Measurements from ENCODE around the gene SPOCK1. TPM values are rescaled to one million over a fixed set of nuclear protein-coding genes. Genes with fewer than 3 reads are reported as not detected.

The SPOCK1 gene
- total RNA-seq, 1 experiment from 2014 or later: 23.9 TPM

DNA sequence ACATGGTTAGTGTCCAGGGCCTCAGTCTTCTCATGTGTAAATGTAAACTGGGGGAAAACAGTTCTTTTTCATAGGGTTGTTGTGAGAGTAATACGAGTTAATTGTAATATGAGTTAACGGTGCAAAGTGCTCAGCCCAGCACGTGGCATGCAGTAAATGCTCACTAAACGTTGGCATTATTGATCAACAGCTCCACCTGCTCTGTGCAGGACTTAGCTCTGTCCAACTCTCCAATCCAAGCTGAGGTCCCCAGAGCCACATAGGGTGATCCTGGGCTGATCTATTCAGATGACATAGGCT is 28.3 kb downstream of the SPOCK1 start:
- Histone ChIP-seq H3K79me2 (ENCODE audit: low read depth) (no peaks in the 10 kb centered on the region), H3K9me2 (ENCODE audit: insufficient read depth) (no peaks in the 10 kb centered on the region), H3K4me2 (0 out of 2 replicates have a peak overlapping the region, but pooled peaks have one; percentile 4), H3K27ac (no peak overlapping the region), H3K36me3 (ENCODE audit: low read depth) (no peaks in the 10 kb centered on the region), H3F3A (ENCODE audit: insufficient read depth, low read depth) (peaks cover 6% of the 10 kb centered on the region), H3K4me3 (no peak overlapping the region), H3K9me3 (ENCODE audit: insufficient read depth, low read depth) (no peaks in the 10 kb centered on the region), H4K20me1 (ENCODE audit: insufficient read depth) (no peaks in the 10 kb centered on the region), H3K4me1 (replicated peaks; ENCODE audit: insufficient read depth) (peaks cover 16% of the 10 kb centered on the region), H3K27me3 (ENCODE audit: insufficient read depth, low read depth) (no peaks in the 10 kb centered on the region), H2AFZ (no peak overlapping the region)
- intact Hi-C loops (cut with micrococcal nuclease; ENCODE audit: unreplicated experiment): no loop called here
- ChIA-PET POLR2A (ENCODE audit: unreplicated experiment) (no interaction called here), CTCF (no interaction called here)
- DNase-seq: no peak
- no TSS peak for BruUV-seq (replicated peaks)
- TF ChIP-seq, protein P1, sequence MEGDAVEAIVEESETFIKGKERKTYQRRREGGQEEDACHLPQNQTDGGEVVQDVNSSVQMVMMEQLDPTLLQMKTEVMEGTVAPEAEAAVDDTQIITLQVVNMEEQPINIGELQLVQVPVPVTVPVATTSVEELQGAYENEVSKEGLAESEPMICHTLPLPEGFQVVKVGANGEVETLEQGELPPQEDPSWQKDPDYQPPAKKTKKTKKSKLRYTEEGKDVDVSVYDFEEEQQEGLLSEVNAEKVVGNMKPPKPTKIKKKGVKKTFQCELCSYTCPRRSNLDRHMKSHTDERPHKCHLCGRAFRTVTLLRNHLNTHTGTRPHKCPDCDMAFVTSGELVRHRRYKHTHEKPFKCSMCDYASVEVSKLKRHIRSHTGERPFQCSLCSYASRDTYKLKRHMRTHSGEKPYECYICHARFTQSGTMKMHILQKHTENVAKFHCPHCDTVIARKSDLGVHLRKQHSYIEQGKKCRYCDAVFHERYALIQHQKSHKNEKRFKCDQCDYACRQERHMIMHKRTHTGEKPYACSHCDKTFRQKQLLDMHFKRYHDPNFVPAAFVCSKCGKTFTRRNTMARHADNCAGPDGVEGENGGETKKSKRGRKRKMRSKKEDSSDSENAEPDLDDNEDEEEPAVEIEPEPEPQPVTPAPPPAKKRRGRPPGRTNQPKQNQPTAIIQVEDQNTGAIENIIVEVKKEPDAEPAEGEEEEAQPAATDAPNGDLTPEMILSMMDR (conservative IDR thresholded peaks at IDR 0.05): no peak
- TF ChIP-seq EZH2 (IDR thresholded peaks at IDR 0.05; ENCODE audit: low read depth): no peak

DNA sequence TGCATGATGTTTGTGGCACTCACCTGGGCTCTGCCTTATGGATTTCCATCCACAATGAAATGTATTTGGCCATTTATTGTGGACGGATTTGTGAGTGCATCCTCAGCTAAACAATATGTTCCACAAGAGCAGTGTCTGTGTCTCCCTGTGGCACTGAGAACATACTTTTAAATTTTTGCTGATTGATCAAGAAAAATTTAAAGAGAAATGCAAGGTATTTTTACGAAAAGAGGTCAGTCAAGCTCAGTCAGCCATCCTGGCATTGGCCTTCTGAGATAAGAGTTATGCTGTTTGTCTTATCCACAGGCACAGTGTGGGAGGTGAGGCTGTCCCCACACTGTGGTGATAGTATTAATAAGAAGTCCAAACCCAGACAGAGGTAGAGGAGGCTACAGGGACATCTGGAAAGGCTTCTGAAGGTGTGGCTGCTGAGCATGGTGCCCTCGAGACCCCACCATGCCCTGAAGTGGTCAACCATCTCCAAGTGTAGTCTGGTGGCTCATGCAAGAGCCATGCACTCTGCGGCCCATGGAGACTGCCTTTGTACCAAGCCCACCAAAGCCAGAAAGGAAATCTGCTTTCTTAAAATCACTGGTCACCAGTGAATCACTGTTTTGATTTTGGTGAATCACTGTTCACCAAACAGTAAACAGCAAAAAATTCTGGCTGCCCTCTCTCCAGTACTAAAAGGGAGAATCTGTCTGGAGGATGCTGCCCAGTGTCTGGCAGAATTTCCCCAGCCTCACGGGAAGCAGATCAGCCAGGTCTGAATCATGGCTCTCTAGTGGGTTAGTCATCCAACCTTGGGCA is 28.8 kb downstream of the SPOCK1 start:
- no peaks in the 10 kb centered on the region for H3K9me3 ChIP-seq (ENCODE audit: insufficient read depth, low read depth)
- TF ChIP-seq, protein P1 (conservative IDR thresholded peaks at IDR 0.05): no peak
- no peak for TF ChIP-seq EZH2 (IDR thresholded peaks at IDR 0.05; ENCODE audit: low read depth)
- H3K4me2 ChIP-seq: peak overlapping the region; percentile 4; the same call in 1 of the 2 replicates
- no peaks in the 10 kb centered on the region for H3K79me2 ChIP-seq (ENCODE audit: low read depth)
- ChIA-PET CTCF (no interaction called here), POLR2A (ENCODE audit: unreplicated experiment) (no interaction called here)
- H3K36me3 ChIP-seq (ENCODE audit: low read depth): no peaks in the 10 kb centered on the region
- H3K27me3 ChIP-seq (ENCODE audit: insufficient read depth, low read depth): no peaks in the 10 kb centered on the region
- no peak overlapping the region for H3K4me3 ChIP-seq
- no peaks in the 10 kb centered on the region for H3K9me2 ChIP-seq (ENCODE audit: insufficient read depth)
- H2AFZ ChIP-seq: no peak overlapping the region
- DNase-seq: peak; percentile 4 to 37
- H3K4me1 ChIP-seq (replicated peaks; ENCODE audit: insufficient read depth): peaks cover 16% of the 10 kb centered on the region
- intact Hi-C loops (cut with micrococcal nuclease; ENCODE audit: unreplicated experiment): no loop called here
- peaks cover 6% of the 10 kb centered on the region for H3F3A ChIP-seq (ENCODE audit: insufficient read depth, low read depth)
- no peaks in the 10 kb centered on the region for H4K20me1 ChIP-seq (ENCODE audit: insufficient read depth)
- no TSS peak for BruUV-seq (replicated peaks)
- peak overlapping the region; percentile 30; the same call in 1 of the 2 replicates for H3K27ac ChIP-seq

GRCh38 chr5:137466889-137467288 is 32.2 kb downstream of the SPOCK1 start:
- H2AFZ ChIP-seq: no peak overlapping the region
- H3K4me1 ChIP-seq (replicated peaks; ENCODE audit: insufficient read depth): peaks cover 16% of the 10 kb centered on the region
- intact Hi-C loops (cut with micrococcal nuclease; ENCODE audit: unreplicated experiment): no loop called here
- no peak for DNase-seq
- H3K27me3 ChIP-seq (ENCODE audit: insufficient read depth, low read depth): no peaks in the 10 kb centered on the region
- H3K36me3 ChIP-seq (ENCODE audit: low read depth): no peaks in the 10 kb centered on the region
- TF ChIP-seq EZH2 (IDR thresholded peaks at IDR 0.05; ENCODE audit: low read depth): no peak
- TF ChIP-seq, protein P1 (conservative IDR thresholded peaks at IDR 0.05): no peak
- no peak overlapping the region for H3K4me2 ChIP-seq
- ChIA-PET CTCF (no interaction called here), POLR2A (ENCODE audit: unreplicated experiment) (no interaction called here)
- H3K27ac ChIP-seq: no peak overlapping the region
- H4K20me1 ChIP-seq (ENCODE audit: insufficient read depth): no peaks in the 10 kb centered on the region
- H3K9me3 ChIP-seq (ENCODE audit: insufficient read depth, low read depth): no peaks in the 10 kb centered on the region
- no peak overlapping the region for H3K4me3 ChIP-seq
- no peaks in the 10 kb centered on the region for H3K79me2 ChIP-seq (ENCODE audit: low read depth)
- no TSS peak for BruUV-seq (replicated peaks)
- no peaks in the 10 kb centered on the region for H3K9me2 ChIP-seq (ENCODE audit: insufficient read depth)
- peaks cover 6% of the 10 kb centered on the region for H3F3A ChIP-seq (ENCODE audit: insufficient read depth, low read depth)

All from PC-9 (cell line).